Daoy (cell line): ENCODE data around the gene SPHK2. TPM values are rescaled to one million over a fixed set of nuclear protein-coding genes. Genes with fewer than 3 reads are reported as not detected.
"Not testable (repeated sequence)": the region's sequence is repeated elsewhere in the genome, so short reads cannot be mapped to it uniquely, and the experiment has no call there.

Experiments used
- DNase-seq: peaks from one replicate; pipeline ENCODE4 v3.0.0-alpha.2; 2015; ENCODE audit warnings: low read depth
- total RNA-seq: library from RNA; depleted of rRNA; stranded (reverse); fragments of >200 nt; shearing (Covaris generic); gene quantifications from 2 replicates; pipeline ENCODE4 v1.2.3, GENCODE V29; 2014

Gene SPHK2
- total RNA-seq, 1 experiment from 2014 or later: 5.1 TPM

DNA sequence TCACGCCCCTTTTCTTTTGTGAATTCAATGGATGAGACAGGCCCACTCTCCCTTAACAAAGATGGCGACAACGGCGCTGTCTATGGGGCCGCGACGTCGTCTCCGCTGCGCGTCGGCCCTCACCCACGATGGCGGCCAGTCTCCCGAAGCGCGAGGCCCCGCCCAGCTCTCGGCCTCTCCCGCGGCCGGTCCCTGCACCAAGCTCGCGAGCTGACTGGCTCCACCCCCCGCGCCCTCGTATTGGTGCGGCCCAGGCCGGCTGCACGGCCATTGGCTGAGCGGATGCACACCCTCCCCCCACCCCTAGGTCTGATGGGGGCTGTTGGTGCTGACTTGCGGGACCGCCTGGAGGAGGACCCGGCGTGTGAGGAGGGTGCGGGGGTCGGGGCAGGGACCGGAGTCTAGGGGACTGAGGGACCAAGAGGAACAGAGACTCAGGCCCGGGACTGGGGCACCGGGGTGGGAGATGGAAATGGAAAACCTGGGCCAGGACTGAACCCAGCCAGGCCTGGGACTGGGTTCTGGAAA, 4.8 kb downstream of the SPHK2 start:
- peak; percentile 83 for DNase-seq

DNA sequence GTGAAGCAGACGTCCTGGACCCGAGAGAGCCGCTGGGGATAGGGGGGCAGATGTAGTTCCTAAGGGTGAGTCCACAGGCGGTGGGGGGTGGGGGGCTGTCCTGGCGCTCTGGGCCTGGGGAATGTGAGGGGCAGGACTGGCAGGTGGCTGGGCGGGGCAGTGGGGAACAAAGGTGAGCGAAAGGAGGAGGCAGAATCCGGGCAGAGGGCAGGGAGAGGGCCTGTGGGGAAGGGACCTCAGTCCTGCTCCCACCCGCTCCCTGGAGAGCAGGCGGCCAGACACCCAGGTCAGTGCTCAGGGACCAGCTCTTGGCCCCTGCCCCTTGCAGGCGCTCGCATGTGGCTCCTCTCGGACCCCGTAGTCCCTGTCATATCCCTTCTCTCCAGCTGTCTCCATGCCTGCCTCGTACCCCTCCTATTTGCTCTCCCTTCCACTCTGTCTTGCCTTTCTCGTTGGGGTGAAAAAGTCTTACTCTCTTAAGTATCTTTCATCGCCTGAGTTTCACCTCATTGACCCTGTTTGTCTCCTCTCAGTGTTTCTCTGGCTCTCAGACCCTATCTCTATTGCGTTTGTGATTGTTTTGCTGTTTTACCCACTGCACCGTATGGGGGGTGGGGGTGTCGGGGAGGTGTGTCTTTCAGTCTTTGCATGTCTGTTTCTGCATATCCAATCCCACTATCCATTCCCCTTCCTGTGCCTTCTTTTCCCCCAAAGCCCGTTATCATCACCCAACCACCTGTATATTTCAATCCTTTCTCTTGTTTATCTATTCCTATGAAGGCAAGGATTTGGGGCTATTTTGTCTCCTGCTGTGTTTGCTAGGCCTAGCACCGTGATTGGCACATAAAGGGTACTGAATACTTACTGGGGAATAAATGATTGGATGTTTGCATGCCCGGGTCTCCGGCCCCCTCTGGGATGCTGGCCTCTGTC, 5.8 kb downstream of the SPHK2 start:
- no peak for DNase-seq

DNA sequence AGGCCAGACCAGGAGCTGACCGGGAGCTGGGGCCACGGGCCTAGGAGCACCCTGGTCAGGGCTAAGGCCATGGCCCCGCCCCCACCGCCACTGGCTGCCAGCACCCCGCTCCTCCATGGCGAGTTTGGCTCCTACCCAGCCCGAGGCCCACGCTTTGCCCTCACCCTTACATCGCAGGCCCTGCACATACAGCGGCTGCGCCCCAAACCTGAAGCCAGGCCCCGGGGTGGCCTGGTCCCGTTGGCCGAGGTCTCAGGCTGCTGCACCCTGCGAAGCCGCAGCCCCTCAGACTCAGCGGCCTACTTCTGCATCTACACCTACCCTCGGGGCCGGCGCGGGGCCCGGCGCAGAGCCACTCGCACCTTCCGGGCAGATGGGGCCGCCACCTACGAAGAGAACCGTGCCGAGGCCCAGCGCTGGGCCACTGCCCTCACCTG, 6.6 kb downstream of the SPHK2 start:
- DNase-seq: no peak

DNA sequence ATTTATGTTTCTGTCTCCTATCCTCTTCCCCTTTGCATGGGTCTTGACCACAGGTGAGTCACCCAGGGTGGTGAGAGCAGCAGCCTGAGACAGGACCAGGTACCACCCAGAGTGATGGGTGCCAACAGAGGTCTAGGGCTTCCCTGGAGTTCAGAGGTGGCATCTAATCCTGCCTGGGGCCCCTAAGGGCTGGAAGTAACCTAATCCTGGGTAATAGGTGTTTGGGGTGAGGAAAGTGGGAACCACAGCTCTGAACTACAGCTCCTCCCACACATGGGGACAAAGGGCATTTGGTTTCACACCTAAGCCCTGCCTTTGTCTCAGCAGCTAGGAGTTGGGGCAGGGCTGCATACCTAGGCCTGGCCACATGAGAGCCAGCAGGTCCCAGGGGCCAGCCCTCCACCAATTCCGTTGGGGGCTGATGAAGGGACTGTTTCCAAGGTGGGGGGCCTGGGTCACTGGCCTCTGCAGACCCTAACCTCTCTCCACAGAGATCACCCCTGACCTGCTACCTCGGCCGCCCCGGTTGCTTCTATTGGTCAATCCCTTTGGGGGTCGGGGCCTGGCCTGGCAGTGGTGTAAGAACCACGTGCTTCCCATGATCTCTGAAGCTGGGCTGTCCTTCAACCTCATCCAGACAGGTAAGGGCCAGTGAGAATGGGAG, 8.0 kb downstream of the SPHK2 start:
- peak; percentile 63 for DNase-seq

DNA sequence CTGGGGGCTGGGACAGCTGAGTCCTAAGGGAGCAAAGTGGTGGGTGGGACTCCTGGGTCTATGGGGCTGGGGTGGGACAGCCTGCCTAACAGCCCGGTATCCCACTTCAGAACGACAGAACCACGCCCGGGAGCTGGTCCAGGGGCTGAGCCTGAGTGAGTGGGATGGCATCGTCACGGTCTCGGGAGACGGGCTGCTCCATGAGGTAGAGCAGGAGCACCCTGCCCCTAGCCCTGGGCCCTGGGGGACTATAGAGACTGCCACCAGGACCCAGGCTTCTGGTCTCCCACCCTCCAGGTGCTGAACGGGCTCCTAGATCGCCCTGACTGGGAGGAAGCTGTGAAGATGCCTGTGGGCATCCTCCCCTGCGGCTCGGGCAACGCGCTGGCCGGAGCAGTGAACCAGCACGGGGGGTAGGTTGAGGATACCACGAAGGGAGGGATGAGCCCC, 8.6 kb downstream of the SPHK2 start:
- DNase-seq: no peak

DNA sequence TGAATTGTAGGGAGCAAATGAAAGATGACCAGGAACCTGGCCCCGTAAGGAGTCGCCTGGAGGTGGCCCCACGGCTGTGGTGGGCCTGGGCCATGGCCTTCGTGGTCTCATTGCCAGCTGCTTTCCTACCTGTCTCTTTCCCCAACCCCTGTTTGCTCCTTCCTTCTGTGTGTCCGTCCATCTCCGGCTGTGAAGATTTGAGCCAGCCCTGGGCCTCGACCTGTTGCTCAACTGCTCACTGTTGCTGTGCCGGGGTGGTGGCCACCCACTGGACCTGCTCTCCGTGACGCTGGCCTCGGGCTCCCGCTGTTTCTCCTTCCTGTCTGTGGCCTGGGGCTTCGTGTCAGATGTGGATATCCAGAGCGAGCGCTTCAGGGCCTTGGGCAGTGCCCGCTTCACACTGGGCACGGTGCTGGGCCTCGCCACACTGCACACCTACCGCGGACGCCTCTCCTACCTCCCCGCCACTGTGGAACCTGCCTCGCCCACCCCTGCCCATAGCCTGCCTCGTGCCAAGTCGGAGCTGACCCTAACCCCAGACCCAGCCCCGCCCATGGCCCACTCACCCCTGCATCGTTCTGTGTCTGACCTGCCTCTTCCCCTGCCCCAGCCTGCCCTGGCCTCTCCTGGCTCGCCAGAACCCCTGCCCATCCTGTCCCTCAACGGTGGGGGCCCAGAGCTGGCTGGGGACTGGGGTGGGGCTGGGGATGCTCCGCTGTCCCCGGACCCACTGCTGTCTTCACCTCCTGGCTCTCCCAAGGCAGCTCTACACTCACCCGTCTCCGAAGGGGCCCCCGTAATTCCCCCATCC, 9.4 kb downstream of the SPHK2 start:
- DNase-seq: no peak

DNA sequence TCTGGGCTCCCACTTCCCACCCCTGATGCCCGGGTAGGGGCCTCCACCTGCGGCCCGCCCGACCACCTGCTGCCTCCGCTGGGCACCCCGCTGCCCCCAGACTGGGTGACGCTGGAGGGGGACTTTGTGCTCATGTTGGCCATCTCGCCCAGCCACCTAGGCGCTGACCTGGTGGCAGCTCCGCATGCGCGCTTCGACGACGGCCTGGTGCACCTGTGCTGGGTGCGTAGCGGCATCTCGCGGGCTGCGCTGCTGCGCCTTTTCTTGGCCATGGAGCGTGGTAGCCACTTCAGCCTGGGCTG, 9.9 kb downstream of the SPHK2 start:
- no peak for DNase-seq

DNA sequence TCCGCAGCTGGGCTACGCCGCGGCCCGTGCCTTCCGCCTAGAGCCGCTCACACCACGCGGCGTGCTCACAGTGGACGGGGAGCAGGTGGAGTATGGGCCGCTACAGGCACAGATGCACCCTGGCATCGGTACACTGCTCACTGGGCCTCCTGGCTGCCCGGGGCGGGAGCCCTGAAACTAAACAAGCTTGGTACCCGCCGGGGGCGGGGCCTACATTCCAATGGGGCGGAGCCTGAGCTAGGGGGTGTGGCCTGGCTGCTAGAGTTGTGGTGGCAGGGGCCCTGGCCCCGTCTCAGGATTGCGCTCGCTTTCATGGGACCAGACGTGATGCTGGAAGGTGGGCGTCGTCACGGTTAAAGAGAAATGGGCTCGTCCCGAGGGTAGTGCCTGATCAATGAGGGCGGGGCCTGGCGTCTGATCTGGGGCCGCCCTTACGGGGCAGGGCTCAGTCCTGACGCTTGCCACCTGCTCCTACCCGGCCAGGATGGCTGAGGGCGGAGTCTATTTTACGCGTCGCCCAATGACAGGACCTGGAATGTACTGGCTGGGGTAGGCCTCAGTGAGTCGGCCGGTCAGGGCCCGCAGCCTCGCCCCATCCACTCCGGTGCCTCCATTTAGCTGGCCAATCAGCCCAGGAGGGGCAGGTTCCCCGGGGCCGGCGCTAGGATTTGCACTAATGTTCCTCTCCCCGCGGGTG, 10.4 kb downstream of the SPHK2 start:
- DNase-seq: peak; percentile 16

DNA sequence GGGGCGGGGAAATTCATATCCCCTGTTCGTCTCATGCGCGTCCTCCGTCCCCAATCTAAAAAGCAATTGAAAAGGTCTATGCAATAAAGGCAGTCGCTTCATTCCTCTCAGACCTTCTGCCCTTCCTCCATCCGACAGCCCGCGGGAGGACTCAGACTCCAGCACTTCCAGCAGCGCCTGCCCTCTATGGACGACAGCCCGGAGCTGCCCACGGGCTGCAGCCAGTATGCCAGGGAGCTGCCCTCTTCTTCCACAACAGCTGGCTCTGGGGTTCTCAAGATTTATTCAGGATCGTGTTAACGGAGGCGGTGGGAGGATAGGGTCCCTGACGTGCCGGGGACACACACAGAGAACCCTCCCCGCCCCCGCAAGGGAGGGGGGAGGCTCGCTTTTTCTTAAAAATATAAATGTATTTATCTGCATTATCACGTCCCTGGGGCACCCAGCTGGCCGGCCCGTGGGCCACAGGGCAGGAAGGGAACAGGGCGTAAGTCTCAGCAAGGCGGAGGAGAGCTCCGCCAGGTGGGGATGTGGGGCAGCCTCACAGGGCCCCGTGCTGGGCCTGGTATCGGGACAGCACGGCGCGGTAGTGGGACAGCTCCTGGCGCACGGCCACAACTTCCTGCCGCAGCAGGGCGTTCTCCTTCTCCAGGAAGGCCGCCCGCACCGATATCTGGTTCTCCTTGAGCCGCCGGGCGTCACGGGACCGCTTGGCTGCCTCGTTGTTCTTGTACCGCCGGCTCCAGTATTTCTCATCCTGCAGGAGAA, 11.2 kb downstream of the SPHK2 start:
- DNase-seq: peak; percentile 41

DNA sequence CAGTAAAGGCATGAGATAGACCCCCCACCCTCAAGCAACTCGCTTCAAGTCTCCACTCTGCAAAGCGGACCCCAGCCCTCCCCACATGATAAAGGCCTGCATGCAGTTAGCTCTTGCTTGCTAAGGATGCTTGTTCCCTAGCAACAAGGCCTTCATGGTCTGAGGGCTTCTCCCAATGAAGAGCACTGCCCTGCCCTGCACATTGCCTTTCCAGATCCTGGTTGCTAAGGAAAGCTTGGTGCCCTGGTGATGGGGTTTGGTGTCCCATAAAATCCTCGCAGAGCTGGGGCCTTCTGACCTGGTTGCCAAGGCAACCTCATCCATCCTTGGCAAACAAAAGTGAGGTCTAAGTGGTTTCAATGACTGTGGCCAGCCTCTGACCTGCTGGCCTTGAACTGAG, 11.9 kb downstream of the SPHK2 start:
- no peak for DNase-seq

DNA sequence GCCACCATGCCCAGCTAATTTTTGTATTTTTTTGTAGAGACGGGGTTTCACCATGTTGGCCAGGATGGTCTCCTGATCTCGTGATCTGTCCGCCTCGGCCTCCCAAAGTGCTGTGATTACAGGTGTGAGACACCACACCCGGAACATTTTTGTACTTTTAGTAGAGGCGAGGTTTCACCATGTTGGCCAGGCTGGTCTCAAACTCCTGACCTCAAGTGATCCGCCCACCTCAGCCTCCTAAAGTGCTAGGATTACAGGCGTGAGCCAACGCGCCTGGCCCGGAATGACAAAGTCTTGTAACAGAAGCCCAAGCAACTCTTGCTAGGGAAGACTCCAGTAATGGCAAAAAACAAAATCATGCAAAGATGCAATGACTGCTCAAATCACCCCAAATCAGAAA, 13.0 kb downstream of the SPHK2 start:
- not testable (repeated sequence) for DNase-seq

DNA sequence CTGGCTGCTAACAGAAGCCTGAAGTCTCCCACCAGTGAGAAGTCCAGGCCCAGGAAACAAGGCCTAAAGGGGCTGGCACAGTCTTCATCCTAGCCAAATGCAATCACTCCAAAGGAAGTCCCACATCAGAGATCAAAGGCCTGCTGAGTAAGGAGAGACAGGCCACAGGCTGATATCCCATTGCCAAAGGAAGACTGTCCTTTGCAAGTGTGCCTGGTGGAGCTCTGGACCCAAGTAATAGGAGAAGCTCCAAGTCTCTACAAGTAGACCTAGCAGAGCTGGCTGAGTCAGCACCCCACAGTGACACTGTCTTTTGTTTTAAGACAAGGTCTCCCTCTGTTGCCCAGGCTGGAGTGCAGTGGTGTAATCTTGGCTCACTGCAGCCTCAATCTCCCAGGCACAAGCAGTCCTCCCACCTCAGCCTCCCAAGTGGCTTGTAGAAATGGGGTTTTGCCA, 13.4 kb downstream of the SPHK2 start:
- peak; percentile 25 for DNase-seq

DNA sequence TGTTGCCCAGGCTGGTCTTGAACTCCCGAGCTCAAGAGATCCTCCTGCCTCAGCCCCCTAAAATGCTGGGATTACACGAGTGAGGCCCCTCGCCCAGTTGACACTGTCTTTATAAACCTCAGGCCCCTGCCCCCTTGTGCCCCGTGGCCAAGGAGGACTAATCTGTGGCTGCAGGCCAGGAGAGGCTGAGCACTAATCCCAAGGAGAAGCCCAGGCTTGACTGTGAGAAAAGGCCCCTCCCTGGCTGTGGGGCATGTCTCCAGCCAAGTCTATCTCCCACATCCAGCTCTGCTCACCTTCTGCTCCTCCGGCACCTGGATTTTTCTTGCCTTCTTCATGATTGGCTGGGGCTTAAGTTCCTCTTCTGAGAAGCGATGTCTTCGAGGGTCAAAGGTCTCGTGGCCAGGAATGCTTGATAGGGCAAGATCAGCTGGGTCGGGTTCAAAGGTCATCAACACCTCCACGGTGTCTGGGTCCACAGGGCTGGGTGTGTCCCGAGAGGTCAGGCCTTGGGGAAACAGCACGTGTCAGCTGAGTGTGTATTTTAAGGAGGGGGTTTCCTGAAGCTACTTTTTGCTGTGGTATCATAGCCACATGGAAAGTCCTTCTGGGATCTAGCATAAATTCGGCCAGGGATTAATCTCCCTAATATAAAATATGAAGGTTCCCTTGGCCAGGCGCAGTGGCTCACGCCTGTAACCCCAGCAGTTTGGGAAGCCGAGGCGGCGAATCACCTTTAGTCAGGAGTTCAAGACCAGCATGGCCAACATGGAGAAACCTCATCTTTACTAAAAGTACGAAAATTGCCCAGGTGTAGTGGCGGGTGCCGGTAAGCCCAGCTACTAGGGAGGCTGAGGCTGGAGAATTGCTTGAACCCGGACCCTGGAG, 14.1 kb downstream of the SPHK2 start:
- no peak for DNase-seq

DNA sequence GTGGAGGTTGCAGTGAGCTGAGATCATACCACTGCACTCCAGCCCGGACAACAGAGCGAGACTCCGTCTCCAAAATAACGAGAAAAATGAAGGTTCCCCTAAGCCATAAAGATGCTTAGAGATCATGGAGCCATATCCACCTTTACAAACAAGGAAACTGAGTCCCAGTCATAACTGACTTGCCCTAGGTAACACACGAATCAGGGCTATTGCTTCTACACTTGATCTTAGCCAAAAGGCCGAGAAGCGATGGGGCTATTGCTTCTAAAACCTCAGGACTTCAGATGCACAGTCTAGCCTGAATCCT, 14.7 kb downstream of the SPHK2 start:
- no peak for DNase-seq

DNA sequence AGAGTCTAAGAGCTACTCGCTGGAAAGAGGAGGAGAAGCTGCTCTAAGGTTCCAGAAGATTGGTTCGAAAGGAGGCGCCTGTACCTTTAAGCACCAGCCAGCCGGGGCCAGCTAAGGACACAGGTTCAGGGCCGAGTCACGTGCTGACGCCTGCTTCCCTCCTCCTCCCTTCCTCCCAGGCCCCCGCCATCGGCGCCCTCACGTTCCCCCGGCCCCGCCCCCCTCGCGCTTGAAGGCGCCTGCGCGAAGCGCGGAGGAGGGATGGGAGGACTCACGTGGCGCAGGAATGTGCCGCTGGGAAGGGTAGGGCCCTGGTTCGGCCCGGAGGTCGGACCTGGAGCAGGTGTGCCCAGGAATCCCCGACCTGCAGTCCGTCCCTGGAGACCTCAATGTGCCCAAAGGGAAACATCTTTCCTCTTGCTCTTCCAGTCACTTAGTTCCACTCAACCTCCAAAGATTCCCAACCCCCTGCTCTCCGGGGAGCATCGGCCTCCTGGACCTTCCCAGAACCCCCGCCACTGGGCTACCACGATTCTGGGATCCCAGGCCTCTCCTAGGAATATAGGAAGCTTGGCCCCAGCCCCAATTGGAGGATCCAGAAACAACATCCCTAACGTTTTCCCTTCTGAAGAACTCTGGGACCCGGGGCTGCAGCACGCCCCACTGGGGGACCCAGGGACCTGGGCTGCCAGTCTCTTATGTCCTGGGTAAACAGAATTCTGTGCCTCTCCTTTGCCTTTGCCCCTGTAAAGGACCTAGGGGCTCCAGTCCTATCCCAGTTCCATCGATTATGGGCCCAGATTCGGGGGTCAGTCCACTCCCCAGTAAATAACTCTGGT, 15.3 kb downstream of the SPHK2 start:
- peak; percentile 97 for DNase-seq

DNA sequence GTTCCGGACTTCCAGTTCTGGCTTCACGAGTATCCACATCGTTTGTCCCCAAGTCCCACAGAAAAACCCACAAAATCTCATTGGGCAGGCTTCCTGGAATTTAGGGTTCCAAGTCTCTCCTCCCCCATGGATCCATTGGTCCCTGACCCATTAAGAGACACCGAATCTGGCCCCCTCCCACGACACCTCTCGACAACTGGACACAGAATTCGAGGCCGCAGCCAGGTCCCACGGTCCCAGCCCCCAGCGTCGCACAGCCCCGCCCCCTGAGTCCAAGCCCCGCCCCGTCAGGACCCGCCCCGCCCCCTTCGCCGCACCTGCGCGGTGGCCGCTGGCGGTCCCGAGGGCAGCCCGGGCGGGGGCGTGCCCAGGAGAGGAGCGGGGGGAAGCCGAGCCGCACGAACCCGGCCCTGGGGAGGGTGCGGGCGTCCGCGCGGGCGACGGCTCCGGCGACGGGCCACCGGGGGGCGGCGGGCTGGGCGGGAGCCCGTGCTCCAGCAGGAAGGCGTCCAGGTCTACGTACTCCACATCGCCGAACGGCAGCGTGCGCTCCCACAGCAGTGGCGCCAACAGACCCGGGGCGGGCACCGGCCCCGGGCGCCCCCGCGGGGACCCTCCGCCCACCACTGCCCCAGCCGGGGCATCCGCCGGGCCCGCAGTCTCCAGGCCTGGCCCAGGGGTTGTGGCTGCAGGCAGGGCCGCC, 16.1 kb downstream of the SPHK2 start:
- DNase-seq: peak; percentile 72

DNA sequence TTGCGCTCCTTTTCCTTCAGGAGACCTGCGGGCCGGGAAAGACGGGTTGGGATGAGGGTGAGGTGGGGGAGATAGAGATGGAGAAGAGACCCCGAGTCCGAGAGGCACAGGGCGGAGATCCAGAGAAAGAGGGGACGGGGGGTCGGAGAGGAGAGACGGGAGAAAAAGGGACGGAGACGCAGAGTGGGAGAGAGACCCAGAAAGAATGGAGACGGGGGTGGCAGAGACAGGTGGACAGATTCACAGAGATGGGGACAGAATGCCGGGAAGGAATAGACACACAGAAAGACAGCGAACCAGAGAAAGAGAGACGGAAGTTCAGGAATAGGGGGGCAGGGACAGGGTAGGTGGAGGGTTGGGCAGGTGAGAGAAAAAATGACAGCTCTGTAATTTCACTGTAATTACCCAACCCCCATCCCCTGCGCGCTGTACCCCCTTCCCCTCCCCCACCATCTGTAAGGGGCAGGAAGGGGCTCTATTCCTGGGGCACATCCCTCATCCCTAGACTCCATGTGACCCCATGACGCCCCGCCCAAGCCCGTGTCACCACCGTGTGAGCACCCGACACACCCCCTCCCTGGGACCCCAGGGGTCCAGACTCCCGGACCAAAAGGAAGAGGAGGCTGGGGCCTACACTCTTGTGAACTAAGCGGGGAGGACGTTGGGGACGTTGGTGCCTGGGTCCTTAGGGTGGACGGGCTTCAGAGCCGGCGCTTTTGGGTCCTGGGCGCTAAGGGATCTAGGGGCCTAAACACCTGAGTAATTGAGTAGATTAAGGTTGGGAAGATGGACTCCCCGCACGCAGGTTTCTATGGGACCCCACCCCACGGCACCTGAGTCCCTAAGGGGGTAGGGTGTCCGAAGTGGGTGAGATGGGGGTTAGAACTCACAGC, 16.9 kb downstream of the SPHK2 start:
- DNase-seq: peak; percentile 9
